GM12873 (cell line): ENCODE measurements around the gene DOCK9.

Experiments used
- TF ChIP-seq, protein P1 (sequence below): IDR thresholded peaks from 2 replicates; pipeline ENCODE4 v1.5.1; 2012; ENCODE audit warnings: low read depth, mild to moderate bottlenecking, moderate library complexity, low read length, control low read depth; ENCODE audit not compliant: insufficient read depth; ENCODE audit errors: missing control alignments

The DOCK9 gene

DNA sequence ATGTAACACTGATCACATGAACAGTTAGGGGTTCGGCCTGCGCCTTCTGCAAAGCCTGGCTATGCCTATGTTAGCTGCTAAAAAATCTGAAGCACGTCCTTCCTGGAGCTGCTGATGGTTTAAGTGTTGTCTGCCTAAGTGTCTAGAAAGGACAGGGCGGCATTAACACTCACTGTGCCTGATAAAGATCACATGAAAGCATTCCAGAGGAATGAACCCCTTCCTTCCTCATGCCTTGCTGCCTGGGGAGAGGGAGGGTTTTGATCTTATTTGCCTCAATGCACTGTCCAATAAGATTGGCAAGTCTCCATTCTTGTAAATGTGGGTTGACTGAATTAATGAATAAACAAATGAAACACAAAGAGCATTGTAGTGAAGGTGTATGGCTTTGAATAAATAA, 5.2 kb downstream of the DOCK9 start:
- TF ChIP-seq, protein P1, sequence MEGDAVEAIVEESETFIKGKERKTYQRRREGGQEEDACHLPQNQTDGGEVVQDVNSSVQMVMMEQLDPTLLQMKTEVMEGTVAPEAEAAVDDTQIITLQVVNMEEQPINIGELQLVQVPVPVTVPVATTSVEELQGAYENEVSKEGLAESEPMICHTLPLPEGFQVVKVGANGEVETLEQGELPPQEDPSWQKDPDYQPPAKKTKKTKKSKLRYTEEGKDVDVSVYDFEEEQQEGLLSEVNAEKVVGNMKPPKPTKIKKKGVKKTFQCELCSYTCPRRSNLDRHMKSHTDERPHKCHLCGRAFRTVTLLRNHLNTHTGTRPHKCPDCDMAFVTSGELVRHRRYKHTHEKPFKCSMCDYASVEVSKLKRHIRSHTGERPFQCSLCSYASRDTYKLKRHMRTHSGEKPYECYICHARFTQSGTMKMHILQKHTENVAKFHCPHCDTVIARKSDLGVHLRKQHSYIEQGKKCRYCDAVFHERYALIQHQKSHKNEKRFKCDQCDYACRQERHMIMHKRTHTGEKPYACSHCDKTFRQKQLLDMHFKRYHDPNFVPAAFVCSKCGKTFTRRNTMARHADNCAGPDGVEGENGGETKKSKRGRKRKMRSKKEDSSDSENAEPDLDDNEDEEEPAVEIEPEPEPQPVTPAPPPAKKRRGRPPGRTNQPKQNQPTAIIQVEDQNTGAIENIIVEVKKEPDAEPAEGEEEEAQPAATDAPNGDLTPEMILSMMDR = no peak

DNA sequence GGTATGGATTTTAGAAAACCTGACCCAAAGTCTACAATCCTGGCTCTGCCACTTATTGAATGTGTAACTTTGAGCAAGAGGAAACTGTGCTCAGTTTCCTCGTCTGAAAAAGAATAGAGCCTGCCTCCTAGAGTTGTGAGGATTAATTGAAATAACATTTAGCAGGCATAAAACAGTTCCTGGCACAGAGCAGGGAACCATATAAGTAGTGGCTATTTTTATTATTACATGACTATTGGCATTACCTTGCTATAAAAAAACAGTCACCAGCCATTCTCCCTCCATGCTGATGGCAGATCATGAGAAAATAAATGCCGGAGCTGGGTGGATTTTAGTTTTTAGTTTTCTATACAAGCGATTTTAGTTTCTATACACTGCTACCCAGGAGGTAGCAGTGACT, 5.8 kb downstream of the DOCK9 start:
- TF ChIP-seq, protein P1 = no peak

DNA sequence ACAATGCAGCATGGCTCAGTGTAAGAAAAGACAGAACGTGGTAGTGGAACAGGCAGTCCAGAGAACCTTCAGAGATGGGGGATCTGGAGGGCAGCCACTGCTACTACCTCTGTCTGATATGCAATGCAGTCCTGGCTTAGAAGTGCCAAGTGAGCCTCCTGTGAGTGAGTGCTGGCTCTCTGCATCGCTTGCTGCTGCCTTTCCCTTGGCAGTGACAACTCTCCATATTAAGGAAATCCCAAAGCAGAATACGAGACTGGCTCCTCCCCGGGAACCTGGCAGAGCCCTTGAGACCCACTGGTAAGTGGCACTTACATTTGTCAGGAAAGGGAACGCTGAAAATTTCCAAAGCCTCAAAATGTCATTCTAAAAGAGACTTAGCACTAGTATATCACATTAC, 7.5 kb downstream of the DOCK9 start:
- TF ChIP-seq, protein P1 = no peak

DNA sequence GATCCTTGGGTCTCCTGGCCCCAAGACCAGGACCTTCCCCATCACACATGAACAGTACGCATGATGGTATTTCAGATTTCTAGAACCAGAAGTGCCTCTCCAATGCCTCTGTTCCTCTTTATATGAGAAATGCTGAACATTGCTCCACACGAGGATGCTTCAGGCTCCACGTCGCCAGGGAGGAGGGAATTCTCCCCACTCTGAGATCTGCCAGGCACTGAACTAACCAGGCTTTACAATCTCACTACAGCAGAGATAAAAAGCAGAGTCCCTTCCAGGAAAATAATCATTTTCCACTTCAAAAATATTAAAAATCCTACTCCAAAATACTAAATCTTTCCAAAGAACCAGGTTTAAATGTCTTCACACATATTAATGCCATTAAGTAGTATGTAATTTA, 10.4 kb downstream of the DOCK9 start:
- TF ChIP-seq, protein P1 = no peak

DNA sequence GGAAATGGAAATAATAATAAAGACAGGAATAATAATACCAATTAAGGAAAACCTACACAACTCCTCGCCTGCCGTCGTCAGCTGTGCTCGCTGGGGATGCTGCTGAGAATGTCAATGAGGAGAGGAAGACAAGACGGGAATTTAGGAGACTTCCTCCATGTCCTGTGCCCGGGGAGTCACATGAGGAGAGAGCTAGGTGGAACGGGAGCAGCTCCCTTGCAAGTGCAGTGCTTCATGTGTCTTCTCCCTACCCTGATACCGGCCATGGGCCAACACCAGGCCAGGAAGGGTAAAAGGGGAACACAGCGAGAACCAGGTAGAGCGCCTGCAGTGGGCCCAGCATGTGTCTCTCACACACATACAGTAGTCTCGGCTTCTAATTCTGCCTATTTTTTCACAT, 11.8 kb downstream of the DOCK9 start:
- TF ChIP-seq, protein P1 = no peak

DNA sequence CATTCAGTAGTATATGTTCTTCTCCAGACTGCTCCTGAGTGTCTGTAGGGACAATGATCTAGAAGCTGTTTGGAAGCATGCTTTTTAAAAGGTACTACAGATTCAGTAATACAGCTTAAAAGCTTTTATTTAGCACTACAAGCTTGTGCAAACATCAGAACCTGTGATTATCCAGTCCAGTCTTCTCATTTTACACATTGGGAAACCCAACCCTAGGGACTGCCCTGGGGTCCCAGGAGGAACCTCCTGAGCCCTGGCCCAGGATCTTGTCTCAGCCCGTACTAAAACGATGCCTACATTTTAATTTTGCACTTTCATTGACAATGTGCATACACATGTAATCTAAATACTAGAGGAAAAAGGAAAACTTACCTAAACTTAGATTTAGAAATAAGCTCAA, 12.5 kb downstream of the DOCK9 start:
- TF ChIP-seq, protein P1 = no peak

DNA sequence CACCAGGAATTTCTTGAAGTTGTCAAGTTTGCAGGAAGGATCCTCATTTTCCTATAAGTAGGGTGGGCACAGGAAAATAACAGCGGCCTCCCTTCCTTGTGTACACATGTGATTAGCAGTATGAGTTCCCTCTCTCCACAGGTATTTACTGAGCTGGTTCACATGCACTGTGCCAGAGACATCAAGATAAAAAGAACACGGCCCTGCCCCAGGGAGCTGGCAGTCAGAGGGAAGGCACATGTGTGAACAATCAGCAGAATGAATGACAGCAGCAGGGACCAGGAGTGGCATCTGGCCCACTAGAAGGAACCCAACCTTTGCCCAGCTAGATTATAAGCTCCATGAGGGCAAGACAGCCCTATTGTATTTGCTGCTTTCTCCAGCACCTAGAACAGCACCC, 13.9 kb downstream of the DOCK9 start:
- TF ChIP-seq, protein P1 = no peak
